ENCODE measurements around the gene PAK5. TPM values are rescaled to one million over a fixed set of nuclear protein-coding genes. Genes with fewer than 3 reads are reported as not detected.

The PAK5 gene
- total and polyA plus RNA-seq, 11 donors, result not detected

GRCh38 chr20:9572670-9573069 lies 266.2 kb downstream of the PAK5 start:
- Histone ChIP-seq H3K9me3 (peaks cover 0 to 6% (median 0%) of the 10 kb centered on the region in 12 donors), H3K27me3 (peaks cover 0 to 37% (median 11%) of the 10 kb centered on the region in 9 donors), H3K36me3 (no peaks in the 10 kb centered on the region), H3K27ac (no peak overlapping the region), H3K4me3 (no peak overlapping the region), H3K4me1 (no peaks in the 10 kb centered on the region)
- no peak for DNase-seq
- TF ChIP-seq CTCF (IDR thresholded peaks at IDR 0.05) (no peak), POLR2A (IDR thresholded peaks at IDR 0.05) (no peak)
- 8 to 18% (median 14%) methylated on average over 2 of the region's 2 CpGs for WGBS, 4 donors
- ATAC-seq, result no peak
- intact Hi-C loops (cut with DNase I), result no loop called here

GRCh38 chr20:9571783-9572182 lies 267.1 kb downstream of the PAK5 start:
- intact Hi-C loops (cut with DNase I), result no loop called here

DNA sequence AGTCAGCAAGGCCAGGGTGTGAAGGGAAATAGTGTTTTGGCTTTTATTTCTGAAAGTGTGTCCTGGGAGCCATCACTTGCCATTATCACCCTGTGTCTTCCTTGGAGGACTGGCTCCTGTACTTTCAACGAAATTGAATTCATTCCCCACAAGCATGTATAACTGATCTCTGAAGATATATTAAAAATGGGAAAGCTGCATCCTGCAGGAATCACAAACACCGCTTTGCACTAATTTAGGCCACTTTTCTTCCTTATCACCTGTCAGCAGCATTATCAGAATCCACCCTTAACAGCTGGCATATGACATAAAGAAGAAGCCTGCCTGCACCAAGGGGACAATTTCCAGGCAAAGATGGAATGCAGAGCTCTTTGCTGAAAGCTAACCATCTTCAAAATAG lies 268.3 kb downstream of the PAK5 start:
- TF ChIP-seq POLR2A (IDR thresholded peaks at IDR 0.05), result no peak
- no peak for TF ChIP-seq CTCF (IDR thresholded peaks at IDR 0.05)
- Histone ChIP-seq H3K27me3 (peaks cover 0 to 31% (median 11%) of the 10 kb centered on the region in 9 donors), H3K36me3 (no peaks in the 10 kb centered on the region), H3K4me3 (no peak overlapping the region), H3K27ac (no peak overlapping the region), H3K9me3 (peaks cover 0 to 6% (median 0%) of the 10 kb centered on the region in 12 donors), H3K4me1 (no peaks in the 10 kb centered on the region)
- 16 to 32% (median 19%) methylated on average over 2 of the region's 2 CpGs for WGBS, 4 donors
- ATAC-seq (no peak), DNase-seq (no peak)
- intact Hi-C loops (cut with DNase I), result no loop called here

More at GRCh38 chr20:9571783-9572182, 267.1 kb downstream of the PAK5 start:
- H3K9me3 ChIP-seq, result peaks cover 0 to 6% (median 0%) of the 10 kb centered on the region in 12 donors
- no peak overlapping the region for H3K4me3 ChIP-seq
- no peaks in the 10 kb centered on the region for H3K36me3 ChIP-seq
- TF ChIP-seq POLR2A (IDR thresholded peaks at IDR 0.05) (no peak), CTCF (IDR thresholded peaks at IDR 0.05) (no peak)
- DNase-seq, result no peak
- H3K27ac ChIP-seq, result no peak overlapping the region
- no peaks in the 10 kb centered on the region for H3K4me1 ChIP-seq
- no peak for ATAC-seq
- peaks cover 0 to 37% (median 11%) of the 10 kb centered on the region in 9 donors for H3K27me3 ChIP-seq
- 32 to 43% (median 38%) methylated on average over 3 of the region's 3 CpGs for WGBS, 4 donors

DNA sequence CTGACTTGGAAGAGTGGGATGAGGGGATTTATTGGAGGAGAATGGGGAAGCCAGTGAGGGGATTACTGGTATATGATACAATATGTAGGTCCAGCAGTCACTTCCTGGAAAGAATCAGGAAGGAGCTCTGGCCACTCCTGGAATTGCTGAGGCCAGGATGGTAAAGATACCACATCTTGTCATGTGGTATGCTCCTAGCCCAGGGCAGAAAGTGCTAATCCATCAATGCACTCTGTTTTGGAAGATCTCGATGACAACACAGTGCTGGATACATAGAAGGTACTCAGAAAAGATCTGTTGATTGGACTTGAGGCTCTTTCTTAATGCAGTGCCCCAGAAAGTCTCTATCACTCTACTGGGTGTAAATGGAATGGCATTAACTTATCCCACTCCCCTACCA lies 271.9 kb downstream of the PAK5 start:
- no peak overlapping the region for H3K4me3 ChIP-seq
- peaks cover 0 to 6% (median 0%) of the 10 kb centered on the region in 12 donors for H3K9me3 ChIP-seq
- DNase-seq (no peak), ATAC-seq (no peak)
- 77 to 83% (median 80%) methylated on average over 1 of the region's 1 CpG for WGBS, 4 donors
- H3K36me3 ChIP-seq, result no peaks in the 10 kb centered on the region
- H3K27me3 ChIP-seq, result peaks cover 0 to 14% (median 0%) of the 10 kb centered on the region in 9 donors
- no peak overlapping the region for H3K27ac ChIP-seq
- TF ChIP-seq POLR2A (IDR thresholded peaks at IDR 0.05), result no peak
- intact Hi-C loops (cut with DNase I), result no loop called here
- no peaks in the 10 kb centered on the region for H3K4me1 ChIP-seq
